ENCODE results near the gene SIK1.
"Not testable (repeated sequence)": the region's sequence is repeated elsewhere in the genome, so short reads cannot be mapped to it uniquely, and the experiment has no call there.

- TF ChIP-seq CTCF (IDR thresholded peaks at IDR 0.05); USF2 (CRISPR knock-in tag; IDR thresholded peaks at IDR 0.05); ATF2 (CRISPR knock-in tag; IDR thresholded peaks at IDR 0.05; ENCODE audit: borderline replicate concordance, low read depth); FOXP1 (CRISPR knock-in tag; IDR thresholded peaks at IDR 0.05; ENCODE audit: borderline replicate concordance); USF1 (CRISPR knock-in tag; IDR thresholded peaks at IDR 0.05); ZBTB43 (CRISPR knock-in tag; IDR thresholded peaks at IDR 0.05); ESRRA (CRISPR knock-in tag; IDR thresholded peaks at IDR 0.05; ENCODE audit: borderline replicate concordance); GABPB1 (CRISPR knock-in tag; IDR thresholded peaks at IDR 0.05); PRDM15 (CRISPR knock-in tag; IDR thresholded peaks at IDR 0.05); E2F5 (CRISPR knock-in tag; IDR thresholded peaks at IDR 0.05); CBFB (CRISPR knock-in tag; IDR thresholded peaks at IDR 0.05; ENCODE audit: low read depth); MAX (CRISPR knock-in tag; IDR thresholded peaks at IDR 0.05); ZBTB21 (CRISPR knock-in tag; IDR thresholded peaks at IDR 0.05; ENCODE audit: borderline replicate concordance): not testable (repeated sequence)
Observed at GRCh38 chr21:43444524-43444923, 17.6 kb upstream of the SIK1 start.

Data from WTC11 (cell line).